ENCODE results near the gene NIPSNAP2. TPM values are rescaled to one million over a fixed set of nuclear protein-coding genes. Genes with fewer than 3 reads are reported as not detected.

The NIPSNAP2 gene
- total and polyA plus RNA-seq, 10 of the 15 experiments (the other 5 are each of a cell fraction or from before 2014, with no cell fraction given) = 24.7 to 88.5 (median 49.9) TPM

DNA sequence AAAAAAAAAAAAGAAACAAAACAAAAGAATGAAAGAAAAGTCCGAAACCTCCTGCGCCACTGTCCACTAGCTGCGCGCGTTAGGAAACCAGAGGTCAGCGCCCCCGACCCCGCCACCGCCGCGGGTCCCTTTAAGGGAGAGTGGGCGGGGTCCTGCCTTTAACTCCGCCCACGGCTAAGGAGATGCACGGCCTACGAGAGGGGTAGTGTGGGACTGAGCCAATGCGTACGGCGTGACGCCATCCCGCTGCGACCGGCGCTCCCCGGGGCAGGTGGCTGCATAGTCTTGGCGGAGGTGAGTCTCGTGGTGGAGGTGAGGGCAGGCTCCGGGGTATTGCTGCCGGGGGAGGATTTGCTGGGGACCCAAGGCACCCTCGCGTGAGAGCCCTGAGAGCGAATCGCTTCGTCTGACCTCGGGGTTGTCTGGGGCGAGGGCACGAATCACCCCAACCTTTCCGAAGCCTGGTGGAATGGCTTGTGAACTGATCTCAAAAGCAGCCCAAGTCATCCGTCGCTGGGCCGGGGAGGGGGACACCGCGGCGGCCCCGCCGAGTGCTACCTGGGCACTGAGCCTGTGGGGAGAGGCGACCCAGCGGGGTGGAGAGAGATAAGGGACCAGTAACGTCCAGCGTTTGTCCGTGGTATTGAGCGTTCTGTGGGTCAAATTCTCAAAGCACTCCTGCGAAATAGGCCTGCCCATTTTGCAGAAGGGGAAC is 12.6 kb upstream of the NIPSNAP2 start, which contains the start of gene MRPS17 (continued):
- TF ChIP-seq HCFC1 (IDR thresholded peaks at IDR 0.05; ENCODE audit: low read length) (peak; percentile 72), ZBED1 (IDR thresholded peaks at IDR 0.05; ENCODE audit: borderline replicate concordance) (no peak), RAD51 (IDR thresholded peaks at IDR 0.05) (no peak; the same call in 1 of the 2 replicates), KLF5 (IDR thresholded peaks at IDR 0.05; ENCODE audit: partially characterized antibody) (no peak), BACH1 (IDR thresholded peaks at IDR 0.05; ENCODE audit: borderline replicate concordance) (peak; percentile 66; the same call in 1 of the 2 replicates), NFYB (IDR thresholded peaks at IDR 0.05; ENCODE audit: insufficient read depth, low read depth, low read length) (peak; percentile 84; the same call in 1 of the 2 replicates), MTA3 (IDR thresholded peaks at IDR 0.05; ENCODE audit: borderline replicate concordance, low read length) (no peak), JUNB (IDR thresholded peaks at IDR 0.05) (no peak), SUZ12 (IDR thresholded peaks at IDR 0.05; ENCODE audit: unreplicated experiment) (no peak), ZNF207 (IDR thresholded peaks at IDR 0.05; ENCODE audit: borderline replicate concordance) (0 out of 2 replicates have a peak, but pooled peaks have one; percentile 23), IRF5 (IDR thresholded peaks at IDR 0.05; ENCODE audit: borderline replicate concordance) (no peak), TARDBP (IDR thresholded peaks at IDR 0.05; ENCODE audit: borderline replicate concordance) (no peak), CREM (IDR thresholded peaks at IDR 0.05; ENCODE audit: low read depth) (peak; percentile 99), YBX1 (IDR thresholded peaks at IDR 0.05) (no peak), CBX5 (IDR thresholded peaks at IDR 0.05; ENCODE audit: low read depth) (0 out of 2 replicates have a peak, but pooled peaks have one; percentile 16), ZNF622 (IDR thresholded peaks at IDR 0.05) (no peak), ZNF274 (IDR thresholded peaks at IDR 0.05; ENCODE audit: insufficient read depth, insufficient read length) (no peak), TCF12 (IDR thresholded peaks at IDR 0.05; ENCODE audit: low read depth, low read length) (peak; percentile 91)
- TF ChIP-seq, protein P1, sequence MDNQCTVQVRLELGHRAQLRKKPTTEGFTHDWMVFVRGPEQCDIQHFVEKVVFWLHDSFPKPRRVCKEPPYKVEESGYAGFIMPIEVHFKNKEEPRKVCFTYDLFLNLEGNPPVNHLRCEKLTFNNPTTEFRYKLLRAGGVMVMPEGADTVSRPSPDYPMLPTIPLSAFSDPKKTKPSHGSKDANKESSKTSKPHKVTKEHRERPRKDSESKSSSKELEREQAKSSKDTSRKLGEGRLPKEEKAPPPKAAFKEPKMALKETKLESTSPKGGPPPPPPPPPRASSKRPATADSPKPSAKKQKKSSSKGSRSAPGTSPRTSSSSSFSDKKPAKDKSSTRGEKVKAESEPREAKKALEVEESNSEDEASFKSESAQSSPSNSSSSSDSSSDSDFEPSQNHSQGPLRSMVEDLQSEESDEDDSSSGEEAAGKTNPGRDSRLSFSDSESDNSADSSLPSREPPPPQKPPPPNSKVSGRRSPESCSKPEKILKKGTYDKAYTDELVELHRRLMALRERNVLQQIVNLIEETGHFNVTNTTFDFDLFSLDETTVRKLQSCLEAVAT (IDR thresholded peaks at IDR 0.05) = peak; percentile 84; the same call in 1 of the 2 replicates
- TF ChIP-seq, protein P2, sequence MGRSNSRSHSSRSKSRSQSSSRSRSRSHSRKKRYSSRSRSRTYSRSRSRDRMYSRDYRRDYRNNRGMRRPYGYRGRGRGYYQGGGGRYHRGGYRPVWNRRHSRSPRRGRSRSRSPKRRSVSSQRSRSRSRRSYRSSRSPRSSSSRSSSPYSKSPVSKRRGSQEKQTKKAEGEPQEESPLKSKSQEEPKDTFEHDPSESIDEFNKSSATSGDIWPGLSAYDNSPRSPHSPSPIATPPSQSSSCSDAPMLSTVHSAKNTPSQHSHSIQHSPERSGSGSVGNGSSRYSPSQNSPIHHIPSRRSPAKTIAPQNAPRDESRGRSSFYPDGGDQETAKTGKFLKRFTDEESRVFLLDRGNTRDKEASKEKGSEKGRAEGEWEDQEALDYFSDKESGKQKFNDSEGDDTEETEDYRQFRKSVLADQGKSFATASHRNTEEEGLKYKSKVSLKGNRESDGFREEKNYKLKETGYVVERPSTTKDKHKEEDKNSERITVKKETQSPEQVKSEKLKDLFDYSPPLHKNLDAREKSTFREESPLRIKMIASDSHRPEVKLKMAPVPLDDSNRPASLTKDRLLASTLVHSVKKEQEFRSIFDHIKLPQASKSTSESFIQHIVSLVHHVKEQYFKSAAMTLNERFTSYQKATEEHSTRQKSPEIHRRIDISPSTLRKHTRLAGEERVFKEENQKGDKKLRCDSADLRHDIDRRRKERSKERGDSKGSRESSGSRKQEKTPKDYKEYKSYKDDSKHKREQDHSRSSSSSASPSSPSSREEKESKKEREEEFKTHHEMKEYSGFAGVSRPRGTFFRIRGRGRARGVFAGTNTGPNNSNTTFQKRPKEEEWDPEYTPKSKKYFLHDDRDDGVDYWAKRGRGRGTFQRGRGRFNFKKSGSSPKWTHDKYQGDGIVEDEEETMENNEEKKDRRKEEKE (IDR thresholded peaks at IDR 0.05) = no peak
- TF ChIP-seq, protein P3, sequence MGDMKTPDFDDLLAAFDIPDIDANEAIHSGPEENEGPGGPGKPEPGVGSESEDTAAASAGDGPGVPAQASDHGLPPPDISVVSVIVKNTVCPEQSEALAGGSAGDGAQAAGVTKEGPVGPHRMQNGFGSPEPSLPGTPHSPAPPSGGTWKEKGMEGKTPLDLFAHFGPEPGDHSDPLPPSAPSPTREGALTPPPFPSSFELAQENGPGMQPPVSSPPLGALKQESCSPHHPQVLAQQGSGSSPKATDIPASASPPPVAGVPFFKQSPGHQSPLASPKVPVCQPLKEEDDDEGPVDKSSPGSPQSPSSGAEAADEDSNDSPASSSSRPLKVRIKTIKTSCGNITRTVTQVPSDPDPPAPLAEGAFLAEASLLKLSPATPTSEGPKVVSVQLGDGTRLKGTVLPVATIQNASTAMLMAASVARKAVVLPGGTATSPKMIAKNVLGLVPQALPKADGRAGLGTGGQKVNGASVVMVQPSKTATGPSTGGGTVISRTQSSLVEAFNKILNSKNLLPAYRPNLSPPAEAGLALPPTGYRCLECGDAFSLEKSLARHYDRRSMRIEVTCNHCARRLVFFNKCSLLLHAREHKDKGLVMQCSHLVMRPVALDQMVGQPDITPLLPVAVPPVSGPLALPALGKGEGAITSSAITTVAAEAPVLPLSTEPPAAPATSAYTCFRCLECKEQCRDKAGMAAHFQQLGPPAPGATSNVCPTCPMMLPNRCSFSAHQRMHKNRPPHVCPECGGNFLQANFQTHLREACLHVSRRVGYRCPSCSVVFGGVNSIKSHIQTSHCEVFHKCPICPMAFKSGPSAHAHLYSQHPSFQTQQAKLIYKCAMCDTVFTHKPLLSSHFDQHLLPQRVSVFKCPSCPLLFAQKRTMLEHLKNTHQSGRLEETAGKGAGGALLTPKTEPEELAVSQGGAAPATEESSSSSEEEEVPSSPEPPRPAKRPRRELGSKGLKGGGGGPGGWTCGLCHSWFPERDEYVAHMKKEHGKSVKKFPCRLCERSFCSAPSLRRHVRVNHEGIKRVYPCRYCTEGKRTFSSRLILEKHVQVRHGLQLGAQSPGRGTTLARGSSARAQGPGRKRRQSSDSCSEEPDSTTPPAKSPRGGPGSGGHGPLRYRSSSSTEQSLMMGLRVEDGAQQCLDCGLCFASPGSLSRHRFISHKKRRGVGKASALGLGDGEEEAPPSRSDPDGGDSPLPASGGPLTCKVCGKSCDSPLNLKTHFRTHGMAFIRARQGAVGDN (IDR thresholded peaks at IDR 0.05) = no peak
